SU-DHL-6 (cell line): Measurements from ENCODE around the gene SYNJ2.

Source experiments
- EZH2phosphoT487 ChIP-seq: fragments of 200-600 bp; sonication (generic), shearing (Covaris generic); conservative IDR thresholded peaks from 2 replicates; pipeline ENCODE4 v1.6.1; 2018; ENCODE audit warnings: mild to moderate bottlenecking, antibody characterized with exemption, low read length, moderate library complexity, mixed read lengths
- TF ChIP-seq, protein P1 (sequence below): fragments of 200-600 bp; sonication (generic); IDR thresholded peaks from one replicate; pipeline ENCODE4 v1.5.1; 2017; ENCODE audit warnings: antibody characterized with exemption, mild to moderate bottlenecking, low read length, moderate library complexity; ENCODE audit not compliant: insufficient read depth, poor library complexity, severe bottlenecking

DNA sequence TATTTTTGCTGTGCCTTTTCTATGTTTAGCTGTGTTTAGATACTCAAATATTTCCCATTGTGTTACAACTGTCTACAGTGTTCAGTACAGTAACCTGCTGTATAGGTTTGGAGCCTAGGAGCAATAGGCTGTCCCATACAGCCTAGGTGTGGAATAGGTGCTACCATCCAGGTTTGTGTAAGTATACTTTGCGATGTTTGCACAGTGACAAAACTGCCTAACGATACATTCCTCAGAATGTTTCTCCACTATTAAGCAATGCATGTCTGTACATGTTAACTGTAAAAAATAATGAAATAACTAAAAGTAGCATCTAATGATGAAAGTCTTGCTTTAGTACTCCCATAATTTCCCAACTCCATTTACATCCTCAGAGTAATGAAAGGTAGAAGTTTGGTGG, 140.4 kb downstream of the SYNJ2 start:
- TF ChIP-seq, protein P1, sequence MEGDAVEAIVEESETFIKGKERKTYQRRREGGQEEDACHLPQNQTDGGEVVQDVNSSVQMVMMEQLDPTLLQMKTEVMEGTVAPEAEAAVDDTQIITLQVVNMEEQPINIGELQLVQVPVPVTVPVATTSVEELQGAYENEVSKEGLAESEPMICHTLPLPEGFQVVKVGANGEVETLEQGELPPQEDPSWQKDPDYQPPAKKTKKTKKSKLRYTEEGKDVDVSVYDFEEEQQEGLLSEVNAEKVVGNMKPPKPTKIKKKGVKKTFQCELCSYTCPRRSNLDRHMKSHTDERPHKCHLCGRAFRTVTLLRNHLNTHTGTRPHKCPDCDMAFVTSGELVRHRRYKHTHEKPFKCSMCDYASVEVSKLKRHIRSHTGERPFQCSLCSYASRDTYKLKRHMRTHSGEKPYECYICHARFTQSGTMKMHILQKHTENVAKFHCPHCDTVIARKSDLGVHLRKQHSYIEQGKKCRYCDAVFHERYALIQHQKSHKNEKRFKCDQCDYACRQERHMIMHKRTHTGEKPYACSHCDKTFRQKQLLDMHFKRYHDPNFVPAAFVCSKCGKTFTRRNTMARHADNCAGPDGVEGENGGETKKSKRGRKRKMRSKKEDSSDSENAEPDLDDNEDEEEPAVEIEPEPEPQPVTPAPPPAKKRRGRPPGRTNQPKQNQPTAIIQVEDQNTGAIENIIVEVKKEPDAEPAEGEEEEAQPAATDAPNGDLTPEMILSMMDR, result no peak
- no peak for TF ChIP-seq EZH2phosphoT487
